Cardiac fibroblast (primary cell): ENCODE results near the gene LTK.
A peak's percentile ranks its signal among the peaks of the same experiment; 100 is the strongest.

Source experiments
- DNase-seq, 2 donors: peaks; one replicate each; pipeline versions ENCODE4 v3.0.0 to v3.0.0-alpha.2; 2010; ENCODE audit warnings: low read depth in 2 of 2
- H3K4me3 ChIP-seq, 2 donors: replicated peaks in 1 of 2; 1 replicate in 1 of 2; 2 replicates in 1 of 2; pipeline ENCODE4 v1.5.1; 2011; ENCODE audit warnings: low read depth in 2 of 2, low read length in 2 of 2, mild to moderate bottlenecking in 2 of 2, moderate library complexity in 1 of 2
- TF ChIP-seq, protein P1 (sequence below): IDR thresholded peaks from one replicate; pipeline ENCODE4 v1.5.1; 2011; ENCODE audit warnings: low read depth, mild to moderate bottlenecking, low read length, inconsistent platforms

Gene LTK

DNA sequence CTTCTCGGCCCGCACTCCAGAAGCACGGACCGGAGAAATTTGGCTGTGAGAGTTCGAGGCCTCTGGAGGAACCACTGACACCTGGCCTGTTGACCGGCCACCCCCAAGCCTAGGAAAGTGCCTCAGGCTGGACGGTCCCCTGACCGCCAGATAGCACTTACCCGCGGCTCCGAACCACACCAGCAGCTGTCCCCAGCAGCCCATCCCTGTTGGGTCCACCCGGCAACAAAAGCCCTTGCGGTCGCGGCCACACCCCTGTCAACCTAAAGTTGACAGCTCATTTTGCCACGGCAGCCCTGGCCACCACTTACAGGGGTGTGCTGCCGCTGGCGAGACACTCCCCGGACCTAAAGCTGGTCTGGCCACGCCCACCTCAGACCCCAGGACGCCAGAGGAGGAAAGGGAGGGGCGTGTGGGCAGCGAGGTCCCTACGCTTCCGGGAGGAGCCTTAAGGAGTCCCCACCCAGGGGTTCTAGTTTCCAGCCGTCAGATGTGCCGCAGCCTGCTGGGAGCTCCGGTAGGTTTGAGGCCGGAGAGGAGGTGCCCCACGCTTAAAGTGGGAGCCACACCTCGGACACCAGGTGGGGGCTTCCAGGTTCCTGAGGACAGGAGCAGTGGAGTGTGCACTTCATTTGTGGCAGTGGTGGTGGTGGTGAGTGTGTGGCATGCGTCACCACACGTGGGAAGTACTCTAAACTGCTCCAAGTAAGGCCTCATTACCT lies at the start of gene LTK:
Gene LTK (minus strand): TSS at position 322 of the 722 bp plus-strand sequence. CDS start 118 bp downstream, at position 204.
- TF ChIP-seq, protein P1, sequence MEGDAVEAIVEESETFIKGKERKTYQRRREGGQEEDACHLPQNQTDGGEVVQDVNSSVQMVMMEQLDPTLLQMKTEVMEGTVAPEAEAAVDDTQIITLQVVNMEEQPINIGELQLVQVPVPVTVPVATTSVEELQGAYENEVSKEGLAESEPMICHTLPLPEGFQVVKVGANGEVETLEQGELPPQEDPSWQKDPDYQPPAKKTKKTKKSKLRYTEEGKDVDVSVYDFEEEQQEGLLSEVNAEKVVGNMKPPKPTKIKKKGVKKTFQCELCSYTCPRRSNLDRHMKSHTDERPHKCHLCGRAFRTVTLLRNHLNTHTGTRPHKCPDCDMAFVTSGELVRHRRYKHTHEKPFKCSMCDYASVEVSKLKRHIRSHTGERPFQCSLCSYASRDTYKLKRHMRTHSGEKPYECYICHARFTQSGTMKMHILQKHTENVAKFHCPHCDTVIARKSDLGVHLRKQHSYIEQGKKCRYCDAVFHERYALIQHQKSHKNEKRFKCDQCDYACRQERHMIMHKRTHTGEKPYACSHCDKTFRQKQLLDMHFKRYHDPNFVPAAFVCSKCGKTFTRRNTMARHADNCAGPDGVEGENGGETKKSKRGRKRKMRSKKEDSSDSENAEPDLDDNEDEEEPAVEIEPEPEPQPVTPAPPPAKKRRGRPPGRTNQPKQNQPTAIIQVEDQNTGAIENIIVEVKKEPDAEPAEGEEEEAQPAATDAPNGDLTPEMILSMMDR, result no peak
- no peak for DNase-seq

DNA sequence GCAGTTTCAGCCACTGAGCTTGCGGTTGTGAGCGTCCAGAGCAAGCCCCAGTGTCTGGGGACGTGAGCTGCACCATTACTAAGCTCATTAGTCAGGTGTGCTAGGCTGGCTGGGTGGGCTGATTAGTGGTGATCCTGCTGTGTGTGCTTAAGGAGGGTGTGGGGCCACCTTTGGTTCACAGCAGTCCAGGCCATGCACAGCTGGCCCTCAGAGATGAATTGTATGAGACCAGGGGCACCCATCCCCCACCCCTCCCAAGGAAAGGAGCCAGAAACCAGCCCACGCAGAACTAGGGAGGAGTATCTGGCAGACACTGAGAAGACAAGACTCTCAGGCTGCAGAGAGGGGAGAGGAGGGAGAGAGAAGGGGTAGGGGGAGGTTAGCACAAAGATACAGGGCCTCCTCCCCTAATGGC lies 49.2 kb upstream of the LTK start:
- TF ChIP-seq, protein P1, result no peak
- peak in 1 of 2 donors; percentile 69 for DNase-seq
- no peak overlapping the region for H3K4me3 ChIP-seq

More for the DNA sequence above, at the start of gene LTK:
- H3K4me3 ChIP-seq, result peak within 1 kb of the TSS; percentile 24 to 31

GRCh38 chr15:41562244-41562643 lies 48.6 kb upstream of the LTK start:
- peak in 1 of 2 donors; percentile 34 for DNase-seq

DNA sequence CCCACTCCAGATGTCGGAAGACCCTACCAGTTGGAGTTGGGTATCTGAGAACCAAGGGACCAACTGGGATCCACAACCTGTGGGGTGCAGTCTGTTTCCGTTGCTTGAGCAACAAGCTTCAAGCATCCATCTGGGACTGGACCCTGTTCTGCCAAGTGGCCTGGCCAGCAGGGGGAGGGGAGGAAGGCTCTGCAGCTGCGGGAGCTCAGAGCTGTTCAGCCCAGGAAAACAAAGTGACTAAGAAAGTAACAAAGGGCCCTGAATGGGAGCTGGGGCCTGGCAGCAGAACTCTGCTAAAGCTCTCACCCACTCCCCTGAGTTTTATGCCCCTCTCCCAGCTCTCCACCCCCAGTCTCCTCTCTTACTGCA lies 48.1 kb upstream of the LTK start:
- peak; percentile 69 to 85 for DNase-seq
- H3K4me3 ChIP-seq, result no peak overlapping the region
- TF ChIP-seq, protein P1, result peak; percentile 21

More at GRCh38 chr15:41562244-41562643, 48.6 kb upstream of the LTK start:
- no peak overlapping the region for H3K4me3 ChIP-seq
- TF ChIP-seq, protein P1, result no peak

DNA sequence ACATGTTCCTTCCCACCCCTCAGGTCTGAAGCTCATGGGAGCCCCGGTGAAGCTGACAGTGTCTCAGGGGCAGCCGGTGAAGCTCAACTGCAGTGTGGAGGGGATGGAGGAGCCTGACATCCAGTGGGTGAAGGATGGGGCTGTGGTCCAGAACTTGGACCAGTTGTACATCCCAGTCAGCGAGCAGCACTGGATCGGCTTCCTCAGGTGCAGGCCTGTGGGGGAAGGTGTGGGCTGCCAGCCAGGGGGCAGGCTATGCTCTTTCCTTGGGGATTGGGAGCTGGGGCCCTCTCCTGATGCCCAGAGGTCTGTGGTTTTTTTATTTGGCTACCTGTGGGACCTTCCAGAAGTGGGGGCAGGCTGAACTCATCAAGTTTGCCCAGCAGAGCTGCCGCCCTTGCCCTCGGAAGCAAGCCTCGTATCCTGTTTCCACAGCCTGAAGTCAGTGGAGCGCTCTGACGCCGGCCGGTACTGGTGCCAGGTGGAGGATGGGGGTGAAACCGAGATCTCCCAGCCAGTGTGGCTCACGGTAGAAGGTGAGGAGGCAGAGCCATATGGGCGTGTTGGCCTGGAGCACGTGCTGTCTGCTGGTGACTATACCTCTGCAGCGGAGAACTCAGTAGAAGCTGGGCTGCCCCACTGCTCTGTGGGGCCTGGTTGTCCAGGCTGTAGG lies 47.6 kb upstream of the LTK start:
- H3K4me3 ChIP-seq, result no peak overlapping the region
- TF ChIP-seq, protein P1, result no peak
- no peak for DNase-seq

- TF ChIP-seq, protein P1, result no peak
- no peak for DNase-seq
- peak overlapping the region in 1 of 2 donors; percentile 76 for H3K4me3 ChIP-seq
Observed at GRCh38 chr15:41560572-41560874, 46.9 kb upstream of the LTK start.
